22Rv1 (cell line): ENCODE data around the gene CHSY1.

Source experiments
- CTCF ChIP-seq: fragments of 450-650 bp; IDR thresholded peaks from 2 replicates; pipeline ENCODE4 v1.5.1; 2017; ENCODE audit warnings: mild to moderate bottlenecking
- ZFX ChIP-seq: fragments of 450-650 bp; IDR thresholded peaks from 2 replicates; pipeline ENCODE4 v1.6.1; 2017; ENCODE audit warnings: antibody characterized with exemption, borderline replicate concordance

- TF ChIP-seq CTCF (no peak), ZFX (no peak)
Observed at GRCh38 chr15:101193806-101194545, 57.9 kb downstream of the CHSY1 start.
